ENCODE data around the gene CPA4. TPM values are rescaled to one million over a fixed set of nuclear protein-coding genes. Genes with fewer than 3 reads are reported as not detected.

Gene CPA4
- total RNA-seq, 6 donors from 2014 or later: 0.20 to 0.34 TPM; not detected in 4

DNA sequence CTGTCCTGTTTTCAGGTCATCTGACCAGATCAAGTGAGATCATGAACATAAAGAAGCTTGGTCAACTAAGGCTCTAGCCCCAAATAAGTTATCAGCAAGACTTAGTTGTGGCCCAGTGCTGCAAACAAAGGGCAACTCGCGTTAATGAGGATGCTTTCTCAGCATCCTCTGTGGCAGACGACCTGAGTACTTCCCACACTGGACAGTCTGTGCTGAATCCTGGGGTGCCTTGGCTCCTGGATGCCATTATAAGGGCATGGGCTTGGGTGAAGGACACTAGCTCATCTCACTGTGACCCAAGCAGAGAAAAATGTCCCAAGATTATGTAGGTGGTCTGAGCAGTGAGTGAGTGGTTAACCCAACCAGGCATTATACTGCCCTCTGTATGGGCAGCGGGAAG lies 65.5 kb downstream of the CPA4 start:
- Histone ChIP-seq H3K4me1 (peaks cover 0 to 6% (median 5%) of the 10 kb centered on the region in 4 donors), H3K4me3 (no peak overlapping the region), H3K27ac (no peak overlapping the region), H3K27me3 (no peaks in the 10 kb centered on the region), H3K9me3 (peaks cover 0 to 11% (median 10%) of the 10 kb centered on the region in 4 donors), H3K36me3 (no peaks in the 10 kb centered on the region)
- TF ChIP-seq, protein P1, sequence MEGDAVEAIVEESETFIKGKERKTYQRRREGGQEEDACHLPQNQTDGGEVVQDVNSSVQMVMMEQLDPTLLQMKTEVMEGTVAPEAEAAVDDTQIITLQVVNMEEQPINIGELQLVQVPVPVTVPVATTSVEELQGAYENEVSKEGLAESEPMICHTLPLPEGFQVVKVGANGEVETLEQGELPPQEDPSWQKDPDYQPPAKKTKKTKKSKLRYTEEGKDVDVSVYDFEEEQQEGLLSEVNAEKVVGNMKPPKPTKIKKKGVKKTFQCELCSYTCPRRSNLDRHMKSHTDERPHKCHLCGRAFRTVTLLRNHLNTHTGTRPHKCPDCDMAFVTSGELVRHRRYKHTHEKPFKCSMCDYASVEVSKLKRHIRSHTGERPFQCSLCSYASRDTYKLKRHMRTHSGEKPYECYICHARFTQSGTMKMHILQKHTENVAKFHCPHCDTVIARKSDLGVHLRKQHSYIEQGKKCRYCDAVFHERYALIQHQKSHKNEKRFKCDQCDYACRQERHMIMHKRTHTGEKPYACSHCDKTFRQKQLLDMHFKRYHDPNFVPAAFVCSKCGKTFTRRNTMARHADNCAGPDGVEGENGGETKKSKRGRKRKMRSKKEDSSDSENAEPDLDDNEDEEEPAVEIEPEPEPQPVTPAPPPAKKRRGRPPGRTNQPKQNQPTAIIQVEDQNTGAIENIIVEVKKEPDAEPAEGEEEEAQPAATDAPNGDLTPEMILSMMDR (IDR thresholded peaks at IDR 0.05): no peak
- TF ChIP-seq EP300 (IDR thresholded peaks at IDR 0.05): no peak
- TF ChIP-seq POLR2AphosphoS5 (IDR thresholded peaks at IDR 0.05): no peak
- TF ChIP-seq POLR2A (IDR thresholded peaks at IDR 0.05): no peak
- DNase-seq (peak in 1 of 2 donors; percentile 2), ATAC-seq (ENCODE audit: low FRiP score in 2 of 2) (no peak)
- WGBS, 2 donors: 90 to 100% methylated on average over 2 to 4 of the region's 4 CpGs

DNA sequence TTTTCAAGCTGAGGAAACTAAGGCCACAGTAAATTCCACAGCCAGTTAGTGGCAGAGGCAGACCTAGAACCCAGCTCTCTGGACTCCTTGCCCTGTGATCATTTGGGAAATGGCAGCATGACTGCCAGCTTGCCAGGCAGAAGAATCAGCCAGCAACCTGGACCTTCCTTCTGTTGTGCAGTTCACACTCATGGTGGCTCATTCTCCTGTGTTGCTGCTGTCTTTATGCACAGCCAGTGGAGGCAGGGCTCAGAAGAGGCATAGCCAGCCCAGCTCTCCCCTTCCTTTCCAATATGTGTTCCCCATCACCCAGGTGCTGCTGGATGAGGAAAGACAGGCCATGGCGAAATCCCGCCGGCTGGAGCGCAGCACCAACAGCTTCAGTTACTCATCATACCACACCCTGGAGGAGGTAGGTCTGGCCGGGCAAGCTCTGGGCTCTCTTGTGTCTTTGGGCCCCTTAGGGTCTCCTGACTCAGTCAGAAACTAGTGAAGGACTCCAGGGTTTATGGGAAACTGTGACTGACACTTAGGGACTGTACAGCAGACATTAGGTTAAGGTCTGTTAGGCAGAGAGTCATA lies 66.4 kb downstream of the CPA4 start:
- no peak for TF ChIP-seq EP300 (IDR thresholded peaks at IDR 0.05)
- TF ChIP-seq POLR2AphosphoS5 (IDR thresholded peaks at IDR 0.05): no peak
- TF ChIP-seq, protein P1 (IDR thresholded peaks at IDR 0.05): no peak
- TF ChIP-seq POLR2A (IDR thresholded peaks at IDR 0.05): no peak
- no peak for DNase-seq

DNA sequence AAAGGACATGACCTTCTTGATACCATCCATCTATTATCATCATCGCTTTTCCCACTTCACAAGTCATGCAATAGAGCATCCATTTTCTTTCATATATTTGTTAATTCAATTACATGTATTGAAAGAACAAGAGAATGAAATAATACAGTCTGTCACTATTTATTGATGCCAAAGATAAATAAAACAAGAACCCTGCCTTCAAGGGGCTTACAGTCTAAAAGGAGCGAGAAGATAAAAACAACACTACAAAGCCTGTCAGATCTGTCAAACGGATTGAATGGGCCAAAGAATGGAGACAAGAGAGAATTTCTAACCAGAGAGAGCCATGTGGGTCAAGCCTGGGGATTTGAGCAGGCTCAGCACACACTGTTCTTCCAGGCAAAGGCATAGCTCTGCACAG lies 67.6 kb downstream of the CPA4 start:
- 93 to 95% methylated on average over 3 of the region's 3 CpGs for WGBS, 2 donors
- H3K4me1 ChIP-seq: peaks cover 0 to 6% (median 5%) of the 10 kb centered on the region in 4 donors
- no peak for DNase-seq
- no peak overlapping the region for H3K27ac ChIP-seq
- no peaks in the 10 kb centered on the region for H3K36me3 ChIP-seq
- no peak for TF ChIP-seq POLR2A (IDR thresholded peaks at IDR 0.05)
- no peak for TF ChIP-seq EP300 (IDR thresholded peaks at IDR 0.05)
- TF ChIP-seq, protein P1 (IDR thresholded peaks at IDR 0.05): no peak
- no peak for TF ChIP-seq POLR2AphosphoS5 (IDR thresholded peaks at IDR 0.05)
- no peak for ATAC-seq (ENCODE audit: low FRiP score in 2 of 2)
- H3K27me3 ChIP-seq: no peaks in the 10 kb centered on the region
- peaks cover 0 to 11% (median 10%) of the 10 kb centered on the region in 4 donors for H3K9me3 ChIP-seq
- no peak overlapping the region for H3K4me3 ChIP-seq

More for the DNA sequence above, 66.4 kb downstream of the CPA4 start:
- ATAC-seq (ENCODE audit: low FRiP score in 2 of 2): no peak
- no peak overlapping the region for H3K27ac ChIP-seq
- H3K36me3 ChIP-seq: no peaks in the 10 kb centered on the region
- H3K4me3 ChIP-seq: no peak overlapping the region
- H3K4me1 ChIP-seq: peaks cover 0 to 6% (median 5%) of the 10 kb centered on the region in 4 donors
- no peaks in the 10 kb centered on the region for H3K27me3 ChIP-seq
- H3K9me3 ChIP-seq: peaks cover 0 to 11% (median 10%) of the 10 kb centered on the region in 4 donors
- WGBS, 2 donors: 96 to 100% methylated on average over 3 to 5 of the region's 5 CpGs

DNA sequence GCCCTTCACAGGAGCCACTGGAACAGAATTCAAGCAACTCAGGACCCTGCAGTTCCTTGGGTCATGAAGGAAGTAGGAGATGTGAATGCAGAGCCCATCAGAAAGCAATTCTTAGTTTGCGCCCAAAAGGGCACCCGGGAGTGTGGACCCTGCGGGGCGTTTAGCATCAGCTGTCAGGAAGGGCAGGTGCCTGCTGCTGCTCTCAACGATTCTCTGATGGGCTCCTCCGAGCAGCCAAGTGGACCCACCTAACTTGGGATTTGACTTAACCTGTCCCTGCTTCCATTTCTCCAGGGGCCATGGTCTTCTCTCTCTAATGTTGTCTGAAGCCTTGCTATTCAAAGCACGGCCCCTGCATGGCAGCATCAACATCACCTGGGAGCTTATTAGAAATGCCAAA lies 68.7 kb downstream of the CPA4 start:
- no peaks in the 10 kb centered on the region for H3K36me3 ChIP-seq
- H3K4me3 ChIP-seq: no peak overlapping the region
- TF ChIP-seq EP300 (IDR thresholded peaks at IDR 0.05) (no peak), POLR2A (IDR thresholded peaks at IDR 0.05) (no peak), POLR2AphosphoS5 (IDR thresholded peaks at IDR 0.05) (no peak)
- TF ChIP-seq, protein P1 (IDR thresholded peaks at IDR 0.05): no peak
- peaks cover 0 to 11% (median 10%) of the 10 kb centered on the region in 4 donors for H3K9me3 ChIP-seq
- WGBS, 2 donors: 92 to 93% methylated on average over 6 to 7 of the region's 7 CpGs
- H3K4me1 ChIP-seq: no peaks in the 10 kb centered on the region
- DNase-seq (no peak), ATAC-seq (ENCODE audit: low FRiP score in 2 of 2) (no peak)
- no peak overlapping the region for H3K27ac ChIP-seq
- H3K27me3 ChIP-seq: no peaks in the 10 kb centered on the region

Measured in upper lobe of left lung (tissue), 6 donors.